Mucosa of rectum (tissue), 2 donors: ENCODE measurements around the gene PSMD8.
"Not testable (repeated sequence)": the region's sequence is repeated elsewhere in the genome, so short reads cannot be mapped to it uniquely, and the experiment has no call there.

Experiments
- H3K27ac ChIP-seq, 2 donors: one replicate each; pipeline ENCODE4 v1.7.0; 2013; ENCODE audit warnings: inconsistent platforms in 2 of 2, low read depth in 2 of 2, low read length in 2 of 2
- H3K27me3 ChIP-seq, 2 donors: one replicate each; pipeline ENCODE4 v1.7.0; 2013; ENCODE audit warnings: low read length in 2 of 2; ENCODE audit not compliant: control insufficient read depth in 2 of 2, insufficient read depth in 2 of 2
- H3K36me3 ChIP-seq, 2 donors: one replicate each; pipeline ENCODE4 v1.7.0; 2013; ENCODE audit warnings: low read length in 2 of 2; ENCODE audit not compliant: control insufficient read depth in 2 of 2, insufficient read depth in 2 of 2
- H3K4me1 ChIP-seq, 2 donors: one replicate each; pipeline ENCODE4 v1.7.0; 2013; ENCODE audit warnings: low read length in 2 of 2, mild to moderate bottlenecking in 1 of 2; ENCODE audit not compliant: control insufficient read depth in 2 of 2, insufficient read depth in 2 of 2
- H3K4me3 ChIP-seq, 2 donors: one replicate each; pipeline ENCODE4 v1.7.0; 2013; ENCODE audit warnings: low read length in 2 of 2
- H3K9ac ChIP-seq, 2 donors: one replicate each; pipeline ENCODE4 v1.7.0; 2013; ENCODE audit warnings: low read length in 2 of 2, low read depth in 1 of 2, mild to moderate bottlenecking in 1 of 2
- H3K9me3 ChIP-seq, 2 donors: one replicate each; pipeline ENCODE4 v1.7.0; 2013; ENCODE audit warnings: low read length in 2 of 2; ENCODE audit not compliant: control insufficient read depth in 2 of 2
- donor health status: healthy.
- donor health status: Normal muscosa, but diverticular disease.

The PSMD8 gene

GRCh38 chr19:38361633-38362075 lies 12.7 kb upstream of the PSMD8 start:
- no peak overlapping the region for H3K27ac ChIP-seq
- peaks cover 9 to 10% of the 10 kb centered on the region in 2 donors for H3K4me1 ChIP-seq
- peak overlapping the region; percentile 24 to 43 for H3K9ac ChIP-seq
- peaks cover 20 to 27% of the 10 kb centered on the region in 2 donors for H3K27me3 ChIP-seq
- peak overlapping the region; percentile 73 to 77 for H3K4me3 ChIP-seq
- no peaks in the 10 kb centered on the region for H3K9me3 ChIP-seq
- no peaks in the 10 kb centered on the region for H3K36me3 ChIP-seq

GRCh38 chr19:38362076-38362945 lies 12.1 kb upstream of the PSMD8 start:
- Histone ChIP-seq H3K9ac (peak overlapping the region in 1 of 2 donors; percentile 17), H3K36me3 (no peaks in the 10 kb centered on the region), H3K27ac (peak overlapping the region in 1 of 2 donors; percentile 58), H3K4me3 (peak overlapping the region; percentile 73 to 77), H3K4me1 (peaks cover 9 to 10% of the 10 kb centered on the region in 2 donors), H3K9me3 (no peaks in the 10 kb centered on the region), H3K27me3 (peaks cover 20 to 27% of the 10 kb centered on the region in 2 donors)

DNA sequence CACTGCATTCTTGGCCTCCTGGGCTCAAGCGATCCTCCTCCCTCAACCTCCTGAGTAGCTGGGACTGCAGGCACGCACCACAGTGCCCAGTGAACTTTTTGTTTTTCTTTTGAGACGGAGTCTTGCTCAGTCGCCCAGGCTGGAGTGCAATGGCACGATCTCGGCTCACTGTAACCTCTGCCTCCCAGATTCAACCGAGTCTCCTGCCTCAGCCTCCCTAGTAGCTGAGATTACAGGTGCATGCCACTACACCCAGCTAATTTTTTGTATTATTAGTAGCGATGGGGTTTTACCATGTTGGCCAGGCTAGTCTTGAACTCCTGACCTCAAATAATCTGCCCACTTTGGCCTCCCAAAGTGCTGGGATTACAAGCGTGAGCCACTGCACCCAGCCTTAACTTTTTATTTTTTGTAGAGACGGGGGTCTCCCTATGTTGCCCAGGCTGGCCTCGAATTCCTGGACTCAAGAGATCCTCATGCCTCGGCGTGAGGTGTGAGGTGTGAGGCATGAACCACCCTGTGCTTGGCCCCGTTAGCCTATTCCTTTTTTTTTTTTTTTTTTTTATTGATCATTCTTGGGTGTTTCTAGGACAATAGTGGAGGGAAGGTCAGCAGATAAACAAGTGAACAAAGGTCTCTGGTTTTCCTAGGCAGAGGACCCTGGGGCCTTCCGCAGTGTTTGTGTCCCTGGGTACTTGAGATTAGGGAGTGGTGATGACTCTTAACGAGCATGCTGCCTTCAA lies 11.3 kb upstream of the PSMD8 start:
- H3K27ac ChIP-seq, H3K4me1 ChIP-seq, H3K36me3 ChIP-seq, H3K9ac ChIP-seq, H3K9me3 ChIP-seq: not testable (repeated sequence)
- Histone ChIP-seq H3K27me3 (peaks cover 19 to 25% of the 10 kb centered on the region in 2 donors), H3K4me3 (peak overlapping the region; percentile 73 to 77)

DNA sequence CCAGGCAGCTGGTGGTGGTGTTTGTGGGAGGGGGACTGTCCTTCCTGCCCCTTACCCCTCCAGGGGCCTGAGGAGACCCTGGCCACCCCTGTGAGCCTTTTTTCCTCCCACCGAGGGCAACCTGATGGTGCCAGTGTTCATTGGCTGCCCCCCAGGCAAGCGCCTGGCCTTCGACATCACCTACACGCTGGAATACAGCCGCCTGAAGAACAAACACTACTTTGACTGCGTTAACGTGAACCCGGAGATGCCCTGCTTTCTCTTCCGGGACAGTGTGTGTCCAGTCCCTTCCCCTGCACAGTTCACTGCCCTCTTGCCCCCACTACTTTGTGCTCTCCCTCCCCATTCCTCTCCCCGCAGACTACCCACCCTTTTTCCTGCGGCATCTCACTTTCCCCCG lies 7.3 kb upstream of the PSMD8 start:
- H3K4me1 ChIP-seq = peaks cover 4% of the 10 kb centered on the region in 2 donors
- H3K27ac ChIP-seq = no peak overlapping the region
- H3K27me3 ChIP-seq = peaks cover 0 to 5% of the 10 kb centered on the region in 2 donors
- H3K36me3 ChIP-seq = no peaks in the 10 kb centered on the region
- no peak overlapping the region for H3K9ac ChIP-seq
- H3K9me3 ChIP-seq = no peaks in the 10 kb centered on the region
- no peak overlapping the region for H3K4me3 ChIP-seq

DNA sequence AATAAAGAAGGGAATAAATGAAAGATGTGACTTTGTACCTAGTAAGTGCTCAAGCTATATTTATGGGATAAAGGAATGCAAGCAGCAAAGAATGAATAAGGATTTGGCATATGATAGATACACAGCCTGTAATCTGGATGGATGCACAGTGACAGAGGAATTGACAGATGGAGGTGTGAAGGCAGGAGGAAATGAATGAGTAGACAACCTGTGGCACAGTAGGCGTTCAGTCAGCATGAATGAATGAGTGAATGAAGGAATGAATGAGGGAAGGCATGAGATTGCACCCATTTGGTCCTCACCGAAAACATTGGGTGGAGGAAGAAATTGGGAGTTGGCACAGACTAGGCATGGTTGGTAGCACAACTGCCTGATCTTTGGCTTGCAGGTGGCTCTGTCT lies 4.8 kb upstream of the PSMD8 start:
- Histone ChIP-seq H3K4me1 (peaks cover 0 to 6% of the 10 kb centered on the region in 2 donors), H3K27ac (no peak overlapping the region), H3K27me3 (peaks cover 0 to 5% of the 10 kb centered on the region in 2 donors), H3K9me3 (no peaks in the 10 kb centered on the region), H3K4me3 (no peak overlapping the region), H3K9ac (no peak overlapping the region), H3K36me3 (no peaks in the 10 kb centered on the region)

- Histone ChIP-seq H3K4me3 (no peak overlapping the region), H3K9ac (no peak overlapping the region), H3K27ac (no peak overlapping the region), H3K36me3 (no peaks in the 10 kb centered on the region), H3K9me3 (no peaks in the 10 kb centered on the region), H3K4me1 (peaks cover 0 to 7% of the 10 kb centered on the region in 2 donors), H3K27me3 (peaks cover 0 to 5% of the 10 kb centered on the region in 2 donors)
These were observed 4.1 kb upstream of the PSMD8 start for GRCh38 chr19:38370299-38370698.

- no peaks in the 10 kb centered on the region for H3K9me3 ChIP-seq
- H3K27ac ChIP-seq = no peak overlapping the region
- H3K27me3 ChIP-seq = peaks cover 0 to 5% of the 10 kb centered on the region in 2 donors
These were observed 3.3 kb upstream of the PSMD8 start for GRCh38 chr19:38371081-38371480.

DNA sequence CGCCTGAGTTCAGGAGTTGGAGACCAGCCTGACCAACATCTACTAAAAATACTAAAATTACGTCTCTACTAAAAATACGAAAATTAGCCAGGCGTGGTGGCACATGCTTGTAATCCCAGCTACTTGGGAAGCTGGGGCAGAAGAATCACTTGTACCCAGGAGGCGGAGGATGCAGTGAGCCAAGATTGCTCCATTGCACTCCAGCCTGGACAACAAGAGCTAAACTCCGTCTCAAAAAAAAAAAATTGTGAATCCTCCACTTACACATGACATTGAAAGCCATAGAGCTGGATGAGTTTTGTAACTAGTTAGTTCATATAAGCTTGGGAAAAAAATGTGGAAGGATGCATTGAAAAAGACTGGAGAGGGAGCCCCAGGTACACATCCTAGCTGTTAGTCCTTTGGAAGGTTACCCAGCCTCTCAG lies 452 bp upstream of the PSMD8 start:
- Histone ChIP-seq H3K4me1 (peaks cover 12 to 19% of the 10 kb centered on the region in 2 donors), H3K27ac (peak overlapping the region; percentile 85 to 92), H3K9ac (peak overlapping the region; percentile 32 to 97), H3K27me3 (peaks cover 0 to 5% of the 10 kb centered on the region in 2 donors), H3K36me3 (peaks cover 7 to 9% of the 10 kb centered on the region in 2 donors), H3K9me3 (no peaks in the 10 kb centered on the region), H3K4me3 (peak overlapping the region; percentile 84 to 87)

More at GRCh38 chr19:38371081-38371480, 3.3 kb upstream of the PSMD8 start:
- no peak overlapping the region for H3K4me3 ChIP-seq
- no peaks in the 10 kb centered on the region for H3K36me3 ChIP-seq
- no peak overlapping the region for H3K9ac ChIP-seq
- H3K4me1 ChIP-seq = peaks cover 7 to 15% of the 10 kb centered on the region in 2 donors

DNA sequence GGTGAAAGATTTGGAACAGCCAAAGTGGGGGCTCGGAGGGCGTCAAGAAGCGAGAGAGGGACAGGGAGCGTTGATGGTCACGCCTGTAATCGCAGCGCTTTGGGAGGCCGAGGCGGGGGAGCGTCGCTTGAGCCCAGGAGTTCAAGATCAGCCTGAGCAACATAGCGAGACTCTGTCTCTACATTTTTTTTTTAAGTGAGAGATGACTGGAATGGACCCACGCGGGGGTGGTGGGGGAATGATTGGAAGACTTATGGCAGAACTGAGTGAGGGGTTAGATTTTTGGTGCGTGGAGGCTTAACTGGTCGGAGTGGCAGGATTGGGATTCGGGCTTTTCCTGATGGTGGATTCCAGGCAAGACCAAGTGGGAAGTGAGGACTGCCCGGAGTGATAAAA lies 725 bp downstream of the PSMD8 start:
- Histone ChIP-seq H3K4me3 (peak overlapping the region; percentile 93), H3K27me3 (no peaks in the 10 kb centered on the region), H3K9me3 (no peaks in the 10 kb centered on the region), H3K36me3 (peaks cover 13 to 18% of the 10 kb centered on the region in 2 donors), H3K9ac (peak overlapping the region; percentile 93 to 97), H3K4me1 (peaks cover 12 to 19% of the 10 kb centered on the region in 2 donors), H3K27ac (peak overlapping the region; percentile 86 to 92)

- Histone ChIP-seq H3K9ac (peak overlapping the region; percentile 93 to 97), H3K36me3 (peaks cover 19 to 24% of the 10 kb centered on the region in 2 donors), H3K9me3 (no peaks in the 10 kb centered on the region), H3K4me3 (peak overlapping the region; percentile 93), H3K27ac (no peak overlapping the region), H3K4me1 (peaks cover 12 to 19% of the 10 kb centered on the region in 2 donors), H3K27me3 (no peaks in the 10 kb centered on the region)
These were observed 1.4 kb downstream of the PSMD8 start for GRCh38 chr19:38375748-38376147.
